ENCODE data around the gene OSBPL3. TPM values are rescaled to one million over a fixed set of nuclear protein-coding genes. Genes with fewer than 3 reads are reported as not detected.

The OSBPL3 gene
- total RNA-seq, 1 donor from 2014 or later = 26.8 TPM

DNA sequence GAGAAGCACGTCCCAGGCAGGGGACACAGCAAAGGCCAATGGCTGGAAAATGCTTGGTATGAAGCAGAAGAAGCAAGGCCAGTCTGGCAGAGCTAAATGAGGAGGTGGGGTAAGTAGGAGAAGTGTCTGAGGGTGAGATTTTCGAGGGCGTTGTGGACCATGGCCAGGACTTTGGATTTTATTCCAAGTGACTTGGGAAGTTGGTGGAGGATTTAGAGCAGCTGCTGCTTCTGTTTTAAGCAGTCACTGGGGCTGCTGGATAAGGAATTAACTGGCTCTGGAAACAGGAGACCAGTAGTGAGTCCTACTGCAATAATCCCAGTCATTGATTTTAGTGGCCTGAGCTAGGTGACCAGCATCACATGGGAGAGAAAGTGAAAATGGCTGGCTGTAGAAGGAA, 155.1 kb downstream of the OSBPL3 start:
- no peak for DNase-seq (ENCODE audit: low read depth)
- TF ChIP-seq, protein P1, sequence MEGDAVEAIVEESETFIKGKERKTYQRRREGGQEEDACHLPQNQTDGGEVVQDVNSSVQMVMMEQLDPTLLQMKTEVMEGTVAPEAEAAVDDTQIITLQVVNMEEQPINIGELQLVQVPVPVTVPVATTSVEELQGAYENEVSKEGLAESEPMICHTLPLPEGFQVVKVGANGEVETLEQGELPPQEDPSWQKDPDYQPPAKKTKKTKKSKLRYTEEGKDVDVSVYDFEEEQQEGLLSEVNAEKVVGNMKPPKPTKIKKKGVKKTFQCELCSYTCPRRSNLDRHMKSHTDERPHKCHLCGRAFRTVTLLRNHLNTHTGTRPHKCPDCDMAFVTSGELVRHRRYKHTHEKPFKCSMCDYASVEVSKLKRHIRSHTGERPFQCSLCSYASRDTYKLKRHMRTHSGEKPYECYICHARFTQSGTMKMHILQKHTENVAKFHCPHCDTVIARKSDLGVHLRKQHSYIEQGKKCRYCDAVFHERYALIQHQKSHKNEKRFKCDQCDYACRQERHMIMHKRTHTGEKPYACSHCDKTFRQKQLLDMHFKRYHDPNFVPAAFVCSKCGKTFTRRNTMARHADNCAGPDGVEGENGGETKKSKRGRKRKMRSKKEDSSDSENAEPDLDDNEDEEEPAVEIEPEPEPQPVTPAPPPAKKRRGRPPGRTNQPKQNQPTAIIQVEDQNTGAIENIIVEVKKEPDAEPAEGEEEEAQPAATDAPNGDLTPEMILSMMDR (conservative IDR thresholded peaks at IDR 0.05; ENCODE audit: low read depth, low read length) = no peak
- H3K4me3 ChIP-seq (ENCODE audit: low read depth, low read length) = no peak overlapping the region

DNA sequence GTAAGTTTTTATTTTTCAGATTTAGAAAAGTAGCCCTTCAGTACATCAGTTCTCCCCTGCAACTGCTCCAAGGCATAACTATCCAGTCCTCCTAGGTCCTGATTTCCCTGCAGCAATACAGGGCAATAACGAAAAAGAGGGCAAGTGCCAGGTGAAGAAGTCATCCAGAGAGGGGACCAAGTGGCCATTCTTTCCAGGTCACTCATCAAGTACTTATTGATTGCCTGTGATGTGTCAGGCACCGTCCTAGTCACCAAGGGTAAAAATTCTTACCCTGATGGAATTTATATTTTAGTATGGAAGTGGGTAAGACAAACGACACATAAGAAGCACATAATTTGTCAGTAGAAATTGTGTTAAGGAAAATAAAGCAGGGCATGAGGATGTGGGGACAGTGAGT, 155.6 kb downstream of the OSBPL3 start:
- DNase-seq (ENCODE audit: low read depth) = no peak
- TF ChIP-seq, protein P1 (conservative IDR thresholded peaks at IDR 0.05; ENCODE audit: low read depth, low read length) = no peak

DNA sequence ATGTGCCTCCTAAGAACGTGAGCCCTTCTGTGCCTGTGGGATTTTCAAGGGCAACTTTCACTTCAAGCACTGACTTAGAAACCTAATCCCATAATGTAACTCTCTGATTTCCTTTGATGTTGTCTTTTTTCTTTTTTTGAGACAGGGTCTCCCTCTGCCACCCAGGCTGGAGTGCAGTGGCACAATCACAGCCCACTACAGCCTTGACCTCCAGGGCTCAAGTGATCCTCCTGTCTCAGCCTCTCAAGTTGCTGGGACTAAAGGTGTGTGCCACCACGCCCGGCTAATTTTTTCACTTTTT, 158.3 kb downstream of the OSBPL3 start:
- TF ChIP-seq, protein P1 (conservative IDR thresholded peaks at IDR 0.05; ENCODE audit: low read depth, low read length) = no peak
- no peak overlapping the region for H3K4me3 ChIP-seq (ENCODE audit: low read depth, low read length)
- DNase-seq (ENCODE audit: low read depth) = no peak

More for the DNA sequence above, 155.6 kb downstream of the OSBPL3 start:
- no peak overlapping the region for H3K4me3 ChIP-seq (ENCODE audit: low read depth, low read length)

DNA sequence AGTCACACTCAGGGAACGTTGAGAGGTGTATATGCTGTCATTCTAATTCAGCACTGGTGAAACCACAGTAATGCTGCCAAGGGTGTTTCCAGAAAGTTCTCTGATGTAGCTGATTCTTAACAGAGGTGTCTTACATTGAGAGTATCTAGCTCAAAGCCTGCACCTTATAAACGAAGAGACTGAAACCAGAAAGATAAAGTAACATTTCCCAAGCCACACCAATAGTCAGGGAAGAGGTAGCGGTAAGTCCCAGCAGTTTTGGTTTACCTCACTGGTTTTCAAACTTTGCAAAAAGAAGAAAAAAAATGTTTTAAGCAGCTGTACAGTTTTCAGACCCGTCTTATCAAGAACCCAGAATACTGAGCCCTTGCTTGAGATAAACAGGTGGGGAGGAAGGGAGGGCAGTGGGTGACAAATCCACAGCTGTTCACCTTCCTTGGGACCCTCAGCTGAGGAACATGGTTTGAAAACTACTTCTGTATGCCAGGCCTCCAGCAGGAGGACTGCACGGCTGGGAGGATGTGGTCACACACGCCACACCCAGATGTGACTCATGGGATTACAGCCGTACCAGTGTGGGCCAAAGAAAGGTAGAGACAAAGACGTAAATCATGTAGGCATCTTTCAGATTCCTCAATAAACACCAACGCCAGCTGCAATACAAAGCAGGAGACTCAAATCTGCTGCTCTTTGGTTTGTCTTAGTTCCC, 158.8 kb downstream of the OSBPL3 start:
- H3K4me3 ChIP-seq (ENCODE audit: low read depth, low read length) = peak overlapping the region; percentile 4
- TF ChIP-seq, protein P1 (conservative IDR thresholded peaks at IDR 0.05; ENCODE audit: low read depth, low read length) = peak; percentile 42

DNA sequence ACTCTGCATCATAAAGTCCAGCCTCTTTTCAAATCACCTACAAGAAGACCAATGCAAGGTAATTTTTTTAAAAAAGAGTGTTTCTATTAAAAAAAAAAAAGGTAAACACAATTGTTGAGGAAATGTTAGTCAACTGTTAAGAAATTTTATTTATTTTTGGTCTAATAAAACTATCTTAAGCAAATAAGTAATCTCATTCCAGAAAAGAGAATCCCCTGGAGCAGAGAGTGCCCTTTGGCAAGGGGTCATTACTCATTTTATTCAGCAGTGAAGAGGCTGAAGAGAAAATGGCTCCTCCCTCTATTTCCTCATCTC, 159.3 kb downstream of the OSBPL3 start:
- DNase-seq (ENCODE audit: low read depth) = peak; percentile 94
- no peak overlapping the region for H3K4me3 ChIP-seq (ENCODE audit: low read depth, low read length)
- TF ChIP-seq, protein P1 (conservative IDR thresholded peaks at IDR 0.05; ENCODE audit: low read depth, low read length) = no peak

More for the DNA sequence above, 158.8 kb downstream of the OSBPL3 start:
- DNase-seq (ENCODE audit: low read depth) = peak; percentile 79

DNA sequence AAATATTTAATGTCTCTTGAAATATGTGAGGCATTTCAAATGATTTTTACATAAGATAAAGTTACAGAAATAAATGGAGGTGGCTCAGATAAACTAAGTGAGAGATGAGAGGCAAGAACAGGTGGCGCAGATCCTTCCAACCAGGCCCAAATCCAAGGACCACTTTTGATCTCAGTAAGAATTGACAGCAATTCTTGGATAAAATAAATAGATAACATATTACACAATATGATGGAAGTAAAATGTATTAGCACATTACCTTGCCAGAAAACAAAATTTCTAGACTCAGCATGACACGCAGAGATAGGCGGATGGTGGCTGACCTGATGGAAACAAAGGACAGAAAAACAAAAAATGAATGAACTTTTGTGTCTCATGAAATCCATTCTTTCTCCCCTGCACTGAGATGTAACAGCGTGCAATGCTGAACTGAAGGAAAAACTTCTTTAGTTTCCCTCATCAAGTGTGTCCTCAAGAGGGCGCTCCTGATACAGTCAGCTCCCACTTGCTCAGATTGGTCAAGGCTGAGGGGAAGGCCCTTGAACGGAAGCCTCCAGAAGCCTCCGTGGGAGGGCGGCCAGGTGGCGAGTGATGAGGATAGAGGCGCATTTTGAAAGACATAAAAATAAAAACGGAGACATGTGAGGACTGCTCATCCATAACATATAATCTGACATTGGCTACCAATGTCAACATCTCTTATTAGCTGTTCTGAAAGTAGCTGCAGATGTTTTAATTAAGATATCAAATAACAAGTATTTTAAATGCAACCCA, 159.9 kb downstream of the OSBPL3 start:
- no peak overlapping the region for H3K4me3 ChIP-seq (ENCODE audit: low read depth, low read length)
- TF ChIP-seq, protein P1 (conservative IDR thresholded peaks at IDR 0.05; ENCODE audit: low read depth, low read length) = peak; percentile 97
- peak; percentile 46 for DNase-seq (ENCODE audit: low read depth)

Measured in epithelial cell of proximal tubule (primary cell).